GM12892 (cell line): ENCODE results near the gene PYY.
A peak's percentile ranks its signal among the peaks of the same experiment; 100 is the strongest.
"Not testable (repeated sequence)": the region's sequence is repeated elsewhere in the genome, so short reads cannot be mapped to it uniquely, and the experiment has no call there.

Source experiments
- DNase-seq: peaks from one replicate; pipeline ENCODE4 v3.0.0; 2011; ENCODE audit not compliant: insufficient read length
- FAIRE-seq: peaks from 2 replicates; lab custom pipeline; 2011; peaks lifted over from hg19 to GRCh38; lab: Jason Lieb, UNC
- POLR2A ChIP-seq: IDR thresholded peaks from 2 replicates; pipeline ENCODE4 v1.6.1; 2011; ENCODE audit warnings: low read depth, low read length, control low read depth
- POLR2AphosphoS5 ChIP-seq: IDR thresholded peaks from 2 replicates; pipeline ENCODE4 v1.6.1; 2011; ENCODE audit warnings: low read depth, low read length, control low read depth
- TAF1 ChIP-seq: IDR thresholded peaks from 2 replicates; pipeline ENCODE4 v1.6.1; 2011; ENCODE audit warnings: low read depth, mild to moderate bottlenecking, control low read depth, low read length, borderline replicate concordance

The PYY gene

DNA sequence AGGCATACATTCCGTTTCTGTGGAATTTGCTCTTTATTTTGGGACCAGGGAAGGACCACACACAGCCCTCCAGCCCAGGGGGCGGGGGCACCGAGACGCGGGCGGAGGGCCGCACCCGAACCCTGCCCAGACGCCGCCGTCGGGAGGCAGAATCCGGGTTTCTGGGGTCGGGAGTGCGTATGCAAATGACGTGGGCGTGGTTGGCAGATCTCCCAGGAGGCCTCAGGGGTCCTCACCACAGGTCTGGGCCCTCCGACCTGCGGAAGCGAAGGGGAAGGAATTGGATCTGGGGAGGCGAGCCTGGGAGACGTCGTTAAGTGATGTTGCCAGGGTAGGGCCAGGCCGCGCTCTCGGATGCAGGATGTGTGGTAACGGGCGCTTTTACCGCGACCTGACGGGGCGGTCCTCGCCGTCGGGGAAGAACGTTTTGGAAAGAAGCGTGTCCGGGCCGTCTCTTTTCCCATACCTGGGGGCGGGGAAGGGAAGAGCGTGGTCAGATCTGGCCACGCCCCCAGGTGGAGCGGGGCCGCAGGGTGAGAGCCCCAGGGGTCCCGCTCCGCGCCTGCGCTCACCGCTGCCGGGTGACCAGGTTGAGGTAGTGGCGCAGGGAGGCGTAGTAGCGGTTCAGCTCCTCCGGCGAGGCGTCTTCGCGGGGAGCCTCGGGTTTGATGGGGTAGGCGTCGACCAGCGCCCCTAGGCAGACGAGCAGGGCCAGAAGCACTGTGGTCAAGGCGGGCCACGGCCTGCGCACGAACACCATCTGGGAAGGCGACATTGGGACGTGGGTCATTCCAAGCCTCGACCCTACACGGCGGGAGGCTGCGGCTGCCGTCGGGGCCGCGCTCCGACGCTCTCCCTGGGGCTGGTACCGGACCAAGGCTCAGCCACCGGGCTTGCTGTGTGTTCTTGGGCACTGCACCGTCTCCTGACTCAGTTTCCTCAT is 745 bp downstream of the PYY start:
- no peak for TF ChIP-seq POLR2A
- TF ChIP-seq TAF1, result no peak
- no peak for TF ChIP-seq POLR2AphosphoS5
- no peak for FAIRE-seq
- no peak for DNase-seq

DNA sequence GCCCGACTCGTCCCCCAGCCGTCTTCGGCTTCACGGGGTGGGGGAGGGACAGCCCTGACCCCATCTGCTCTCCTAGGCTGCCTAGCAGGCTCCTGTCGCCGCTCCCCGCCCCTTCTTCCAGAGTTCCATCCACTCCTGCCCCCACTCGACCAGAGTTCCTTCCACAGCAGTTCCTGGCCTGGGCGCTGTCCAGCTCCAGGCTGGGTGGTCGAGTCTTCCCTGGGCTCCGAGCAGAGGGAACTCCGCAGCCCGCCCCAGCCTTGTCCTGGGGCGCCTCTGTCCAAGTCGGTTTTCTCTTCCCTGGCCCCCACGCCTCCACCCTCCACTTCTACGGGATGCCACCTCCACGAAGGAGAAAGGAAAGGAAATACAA is 1.4 kb downstream of the PYY start:
- TF ChIP-seq POLR2AphosphoS5, result no peak
- no peak for TF ChIP-seq POLR2A
- no peak for TF ChIP-seq TAF1
- FAIRE-seq, result no peak
- DNase-seq, result no peak

DNA sequence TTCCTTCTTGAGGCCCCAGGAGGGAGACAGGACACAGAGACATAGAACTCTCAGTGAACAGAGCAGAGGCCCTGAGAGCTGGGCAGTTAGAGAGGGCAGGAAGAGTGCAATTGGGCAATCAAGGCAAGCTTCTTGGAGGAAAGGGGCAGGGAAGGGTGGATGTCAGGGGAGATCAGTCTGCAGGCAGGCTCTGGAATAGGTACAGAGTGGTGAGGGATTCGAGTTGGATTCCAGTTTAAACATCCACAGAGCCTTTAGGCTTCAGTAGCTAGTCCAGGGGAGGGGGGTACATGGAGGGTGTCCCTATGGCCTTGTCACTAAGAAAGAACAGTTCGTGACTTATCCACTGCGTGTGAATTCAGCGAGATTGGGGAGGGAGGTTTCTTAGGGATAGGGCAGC is 2.0 kb downstream of the PYY start:
- no peak for TF ChIP-seq TAF1
- TF ChIP-seq POLR2AphosphoS5, result no peak
- no peak for TF ChIP-seq POLR2A
- no peak for FAIRE-seq
- DNase-seq, result no peak

DNA sequence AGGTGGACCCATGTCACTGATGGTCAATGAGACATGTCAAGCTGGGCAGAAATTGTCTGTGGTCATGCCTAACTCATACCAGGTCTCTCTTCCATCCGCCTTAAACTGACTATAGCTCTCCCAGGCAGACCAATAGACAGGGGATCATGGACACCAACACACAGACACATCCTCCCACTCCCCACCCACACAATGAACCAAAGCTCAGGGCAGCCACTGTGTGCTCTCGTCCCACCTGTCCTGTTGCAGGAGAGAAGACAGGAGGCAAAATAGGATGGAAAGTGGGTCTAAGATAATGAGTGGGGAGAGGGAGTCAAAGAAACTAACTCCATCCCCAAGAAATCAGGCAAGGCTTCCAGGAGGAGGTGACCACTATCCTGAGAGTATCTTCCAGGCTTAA is 3.2 kb downstream of the PYY start:
- TF ChIP-seq POLR2A, result no peak
- TF ChIP-seq POLR2AphosphoS5, result no peak
- no peak for TF ChIP-seq TAF1
- FAIRE-seq (peak; percentile 24), DNase-seq (no peak)

DNA sequence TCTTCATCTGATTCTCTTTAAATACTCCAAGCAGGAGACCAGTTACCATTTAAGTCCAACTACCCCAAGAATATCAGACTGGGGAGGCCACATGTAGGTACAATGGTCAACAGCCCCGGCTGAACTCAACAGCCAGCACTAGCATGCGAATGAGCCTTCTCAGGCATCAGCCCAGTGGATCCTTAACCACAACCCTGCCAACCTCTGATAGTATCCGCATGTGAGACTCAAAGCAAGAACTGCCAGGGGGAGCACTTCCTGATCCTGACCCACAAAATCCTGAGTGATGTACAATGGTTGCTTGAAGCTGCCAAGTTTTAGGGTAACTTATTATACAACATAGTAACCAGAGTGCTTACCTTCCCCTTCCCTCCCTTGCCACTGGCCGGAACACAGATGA is 4.0 kb downstream of the PYY start:
- no peak for DNase-seq
- no peak for FAIRE-seq
- TF ChIP-seq POLR2AphosphoS5 (no peak), TAF1 (no peak), POLR2A (no peak)

DNA sequence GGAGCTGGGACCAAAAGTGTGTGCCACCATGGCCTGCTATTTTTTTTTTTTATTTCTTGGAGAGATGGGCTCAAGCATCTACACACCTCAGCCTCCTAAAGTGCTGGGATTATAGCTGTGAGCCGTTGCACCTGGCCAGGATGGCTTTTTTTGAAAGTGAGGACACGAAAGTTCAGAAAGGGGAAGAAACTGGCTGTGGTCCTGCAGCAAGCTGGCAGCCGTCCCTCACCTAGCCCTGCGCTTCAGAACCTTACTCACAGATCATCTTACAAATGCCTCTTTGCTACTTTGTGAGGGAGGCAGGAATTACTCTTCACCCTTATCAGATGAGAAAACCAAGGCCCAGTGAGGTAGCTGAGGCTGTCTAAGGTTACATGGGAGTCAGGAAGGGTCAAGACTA is 7.0 kb downstream of the PYY start:
- DNase-seq, result no peak
- no peak for TF ChIP-seq POLR2AphosphoS5
- no peak for FAIRE-seq

DNA sequence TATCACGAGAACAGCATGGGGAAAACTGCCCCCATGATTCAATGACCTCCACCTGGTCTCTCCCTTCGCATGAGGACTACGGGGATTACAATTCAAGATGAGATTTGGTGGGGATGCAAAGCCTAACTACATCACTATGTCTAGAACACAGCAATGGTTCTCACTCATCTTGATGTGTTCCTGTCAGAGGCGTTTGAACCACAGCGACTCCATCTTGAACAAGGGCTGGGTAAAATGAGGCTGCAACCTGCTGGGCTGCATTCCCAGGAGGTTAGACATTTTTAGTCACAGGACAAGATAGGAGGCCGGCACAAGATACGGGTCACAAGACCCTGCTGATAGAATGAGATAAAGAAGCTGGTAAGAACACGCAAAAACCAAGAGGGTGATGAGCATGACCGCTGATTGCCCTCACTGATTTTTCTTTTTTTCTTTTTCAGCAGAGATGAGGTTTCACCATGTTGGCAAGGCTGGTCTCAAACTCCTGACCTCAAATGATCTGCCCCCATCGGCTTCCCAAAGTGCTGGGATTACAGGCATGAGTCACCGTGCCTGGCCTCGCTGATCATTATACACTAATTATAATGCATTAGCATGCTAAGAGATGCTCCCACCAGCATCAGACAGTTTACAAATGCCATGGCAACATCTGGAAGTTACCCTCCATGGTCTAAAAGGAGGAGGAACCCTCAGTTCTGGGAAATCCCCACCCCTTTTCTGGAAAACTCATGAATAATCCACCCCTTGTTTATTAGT is 8.5 kb downstream of the PYY start:
- DNase-seq, result no peak
- no peak for FAIRE-seq
- TF ChIP-seq POLR2AphosphoS5, result no peak
- TF ChIP-seq POLR2A, result no peak
- TF ChIP-seq TAF1, result no peak

DNA sequence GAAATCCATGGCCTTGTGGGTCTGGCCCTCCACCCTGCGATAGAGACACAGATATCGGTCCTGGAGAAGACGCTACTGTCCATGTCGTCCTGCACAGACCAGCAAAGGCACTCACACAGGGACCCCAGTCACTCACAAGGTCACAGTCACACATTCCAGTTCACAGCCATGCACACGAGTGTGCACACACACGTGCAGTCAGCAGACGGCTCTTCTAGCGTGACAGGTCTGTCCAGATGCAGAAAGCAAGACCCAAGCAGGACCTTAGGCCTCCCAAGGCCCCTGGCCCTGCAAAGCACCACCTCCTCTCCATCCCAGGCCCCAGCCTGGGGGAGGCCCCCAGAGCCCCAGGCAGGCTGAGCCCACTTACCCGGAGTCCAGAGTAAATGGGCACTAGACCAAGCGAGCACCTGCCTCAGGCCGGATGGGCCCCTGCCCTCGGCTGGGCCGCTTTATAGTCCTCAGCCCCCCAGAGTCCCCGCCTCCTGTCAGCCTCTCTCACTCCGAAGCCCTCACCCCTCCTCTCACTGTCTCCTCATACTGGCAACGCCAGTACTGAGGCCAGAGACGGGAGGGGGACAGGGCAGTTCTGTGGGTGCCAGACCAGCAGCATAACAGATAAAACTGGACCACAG is 11.6 kb downstream of the PYY start, which contains the start of gene PPY:
Gene PPY, minus strand, starts transcription at position 426 of the 635 bp plus-strand sequence. CDS start 822 bp downstream, outside the sequence.
- TF ChIP-seq POLR2A (no peak), POLR2AphosphoS5 (no peak), TAF1 (no peak)
- FAIRE-seq, result no peak

DNA sequence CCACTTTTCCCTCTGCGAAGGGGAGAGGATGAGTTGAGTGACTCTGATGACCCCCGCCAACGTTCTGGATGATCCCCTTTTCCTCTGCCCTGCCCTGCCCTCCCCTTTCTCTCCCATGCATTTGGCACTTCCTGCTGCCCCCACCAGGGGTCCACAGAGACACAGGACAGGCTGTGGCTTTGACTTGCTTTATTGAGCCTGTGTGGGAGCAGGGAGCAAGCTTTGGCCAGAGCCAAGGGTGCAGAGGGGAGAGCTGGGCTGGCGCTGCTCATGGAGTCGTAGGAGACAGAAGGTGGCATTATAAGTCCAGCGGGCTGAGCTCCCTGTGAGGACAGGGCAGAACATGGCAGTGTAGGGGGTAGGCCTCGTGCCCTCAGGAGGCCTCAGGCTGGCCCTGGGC is 13.1 kb downstream of the PYY start:
- TF ChIP-seq TAF1, result no peak
- DNase-seq (no peak), FAIRE-seq (no peak)

More for the DNA sequence above, 11.6 kb downstream of the PYY start, which contains the start of gene PPY:
- no peak for DNase-seq

GRCh38 chr17:43939886-43940285 is 13.9 kb downstream of the PYY start:
- FAIRE-seq (no peak), DNase-seq (no peak)
- TF ChIP-seq TAF1 (no peak), POLR2A (no peak), POLR2AphosphoS5 (no peak)

DNA sequence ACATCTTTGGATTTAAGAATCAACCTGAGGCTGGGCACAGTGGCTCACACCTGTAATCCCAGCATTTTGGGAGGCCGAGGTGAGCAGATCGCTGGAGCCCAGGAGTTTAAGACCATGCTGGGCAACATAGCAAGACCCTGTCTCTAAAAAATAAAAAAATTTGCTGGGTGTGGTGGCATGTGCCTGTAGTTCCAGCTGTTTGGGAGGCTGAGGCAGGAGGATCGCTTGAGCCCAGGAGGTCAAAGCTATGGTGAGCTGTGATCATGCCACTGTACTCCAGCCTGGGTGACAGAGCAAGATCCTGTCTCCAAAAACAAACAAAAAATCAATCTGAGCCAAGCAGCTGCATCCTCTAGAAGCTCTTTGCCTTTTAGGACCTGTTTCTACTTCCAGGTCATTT is 14.3 kb downstream of the PYY start:
- not testable (repeated sequence) for FAIRE-seq, DNase-seq

GRCh38 chr17:43938838-43939182 is 14.9 kb downstream of the PYY start:
- no peak for TF ChIP-seq POLR2A
- FAIRE-seq (no peak), DNase-seq (no peak)
